Jurkat, Clone E6-1 (cell line): ENCODE measurements around the gene HDLBP. TPM values are rescaled to one million over a fixed set of nuclear protein-coding genes. Genes with fewer than 3 reads are reported as not detected.

Experiments
- DNase-seq: peaks from one replicate; pipeline ENCODE4 v3.0.0-alpha.2; 2011; ENCODE audit warnings: low read depth, low spot score
- H3K4me3 ChIP-seq: 2 replicates; pipeline ENCODE4 v1.5.1; 2011; ENCODE audit warnings: mild to moderate bottlenecking, low read length, control low read depth, moderate library complexity
- polyA plus RNA-seq: library from polyadenylated mRNA; unstranded; fragments of >200 nt; gene quantifications from one replicate; pipeline ENCODE4 v1.2.1, GENCODE V29; 2012; ENCODE audit warnings: missing spikeins; ENCODE audit not compliant: insufficient read length, insufficient read depth

The HDLBP gene
- 211 TPM for polyA plus RNA-seq

DNA sequence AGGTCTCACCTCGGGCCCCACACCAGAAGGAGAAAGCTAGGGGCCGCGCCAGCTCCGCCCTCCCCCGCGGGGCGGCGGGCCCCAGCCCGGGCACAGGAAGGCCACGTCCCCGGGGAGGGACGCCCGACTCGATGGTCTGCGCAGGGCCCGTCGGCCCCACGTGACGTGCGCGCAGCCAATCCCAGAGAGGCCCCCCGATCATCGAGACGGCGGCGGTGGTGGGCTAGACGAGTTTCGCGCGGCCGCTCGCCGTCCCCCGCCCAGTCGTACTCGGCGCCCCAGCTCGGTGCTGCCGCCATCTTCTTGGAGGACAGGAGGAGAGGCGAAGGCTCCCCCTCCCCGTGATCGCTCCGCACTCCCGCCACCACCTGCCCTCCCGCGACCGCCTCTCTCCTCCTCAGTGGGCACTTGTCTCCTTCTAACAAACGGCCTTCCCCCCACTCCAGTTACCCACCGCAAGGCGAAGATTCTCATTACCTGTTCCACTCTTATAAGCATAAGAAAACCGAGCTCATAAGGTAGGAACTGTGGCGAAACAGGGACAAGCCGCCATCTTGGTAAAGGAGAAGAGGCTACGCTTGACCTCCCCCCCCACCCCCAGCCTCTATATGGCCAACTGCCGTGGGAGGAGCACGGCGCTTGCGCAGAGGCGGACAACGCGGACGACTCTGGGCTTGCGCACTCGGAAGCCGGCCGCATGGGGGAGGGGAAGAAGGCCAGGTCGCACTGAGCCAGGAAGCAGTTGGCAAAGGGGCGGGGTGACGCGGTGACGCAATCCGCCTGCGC lies at the start of gene HDLBP:
HDLBP (minus strand) TSS at position 580 of the 786 bp plus-strand sequence. CDS start 48,803 bp downstream, outside the sequence.
- DNase-seq: peak; percentile 98
- H3K4me3 ChIP-seq: peak within 1 kb of the TSS; percentile 94

DNA sequence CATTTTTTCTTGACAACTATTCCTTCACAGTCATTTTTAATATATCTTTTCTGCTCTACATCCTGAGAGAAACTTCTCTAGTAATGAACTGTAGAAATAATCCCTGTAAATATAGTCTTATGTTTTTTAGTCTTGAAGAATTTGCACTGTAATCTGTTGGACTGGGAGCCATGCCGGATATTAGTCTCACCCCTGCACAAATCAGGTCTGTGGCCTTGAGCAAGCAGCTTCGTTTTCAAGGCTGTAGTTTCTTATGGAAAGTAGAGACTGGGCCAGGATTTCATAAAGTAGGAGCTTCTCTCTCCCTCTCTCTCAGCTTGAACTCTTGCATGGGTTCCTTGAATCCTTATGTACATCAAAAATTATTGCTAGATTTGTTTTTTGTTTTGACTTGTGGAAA lies 49.3 kb upstream of the HDLBP start:
- no peak for DNase-seq
- no peak overlapping the region for H3K4me3 ChIP-seq

DNA sequence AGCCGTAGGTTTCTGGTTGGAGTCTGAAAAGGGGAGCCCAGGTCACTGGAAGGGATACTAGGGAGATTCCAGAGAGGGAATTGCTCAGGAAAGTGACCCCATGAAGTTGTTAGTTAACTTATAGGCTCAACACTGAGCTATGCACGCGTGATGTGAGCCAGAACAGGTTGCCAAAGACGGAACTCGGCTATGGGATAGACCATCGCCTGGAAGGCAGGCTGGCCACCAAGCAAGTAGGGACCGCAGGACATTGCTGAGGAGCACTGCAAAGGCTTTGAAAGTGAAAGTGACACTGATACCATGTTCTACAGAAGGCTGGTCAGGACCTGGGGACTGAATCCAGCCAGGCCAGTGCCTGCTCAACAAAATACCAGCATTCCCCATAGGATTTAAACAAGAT lies 48.0 kb upstream of the HDLBP start:
- H3K4me3 ChIP-seq: no peak overlapping the region
- no peak for DNase-seq

GRCh38 chr2:241359481-241360045 lies 44.1 kb upstream of the HDLBP start:
- H3K4me3 ChIP-seq: no peak overlapping the region
- DNase-seq: no peak

- H3K4me3 ChIP-seq: no peak overlapping the region
- no peak for DNase-seq
These were observed 43.0 kb upstream of the HDLBP start for GRCh38 chr2:241358470-241358869.

- no peak overlapping the region for H3K4me3 ChIP-seq
- no peak for DNase-seq
These were observed 42.1 kb upstream of the HDLBP start for GRCh38 chr2:241357531-241357930.

DNA sequence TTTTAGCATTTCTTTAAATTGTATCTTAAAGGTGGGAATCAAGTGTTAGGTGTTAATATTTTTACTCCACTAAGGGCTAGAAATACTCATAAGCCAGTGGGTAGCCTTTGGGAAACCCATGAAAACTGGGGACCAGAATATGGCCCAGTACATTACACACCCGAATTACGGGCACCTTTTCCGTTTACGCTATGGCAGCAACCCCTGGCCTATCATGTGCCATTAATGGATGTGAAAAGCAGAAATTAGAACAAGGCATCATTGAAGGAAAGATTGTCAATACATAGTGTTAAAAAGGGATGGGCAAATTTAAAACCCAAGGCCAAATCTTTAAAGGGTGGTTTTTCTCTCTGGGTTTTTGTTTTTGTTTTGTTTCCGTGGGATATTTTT lies 41.4 kb upstream of the HDLBP start:
- peak overlapping the region; percentile 82 for H3K4me3 ChIP-seq
- no peak for DNase-seq

DNA sequence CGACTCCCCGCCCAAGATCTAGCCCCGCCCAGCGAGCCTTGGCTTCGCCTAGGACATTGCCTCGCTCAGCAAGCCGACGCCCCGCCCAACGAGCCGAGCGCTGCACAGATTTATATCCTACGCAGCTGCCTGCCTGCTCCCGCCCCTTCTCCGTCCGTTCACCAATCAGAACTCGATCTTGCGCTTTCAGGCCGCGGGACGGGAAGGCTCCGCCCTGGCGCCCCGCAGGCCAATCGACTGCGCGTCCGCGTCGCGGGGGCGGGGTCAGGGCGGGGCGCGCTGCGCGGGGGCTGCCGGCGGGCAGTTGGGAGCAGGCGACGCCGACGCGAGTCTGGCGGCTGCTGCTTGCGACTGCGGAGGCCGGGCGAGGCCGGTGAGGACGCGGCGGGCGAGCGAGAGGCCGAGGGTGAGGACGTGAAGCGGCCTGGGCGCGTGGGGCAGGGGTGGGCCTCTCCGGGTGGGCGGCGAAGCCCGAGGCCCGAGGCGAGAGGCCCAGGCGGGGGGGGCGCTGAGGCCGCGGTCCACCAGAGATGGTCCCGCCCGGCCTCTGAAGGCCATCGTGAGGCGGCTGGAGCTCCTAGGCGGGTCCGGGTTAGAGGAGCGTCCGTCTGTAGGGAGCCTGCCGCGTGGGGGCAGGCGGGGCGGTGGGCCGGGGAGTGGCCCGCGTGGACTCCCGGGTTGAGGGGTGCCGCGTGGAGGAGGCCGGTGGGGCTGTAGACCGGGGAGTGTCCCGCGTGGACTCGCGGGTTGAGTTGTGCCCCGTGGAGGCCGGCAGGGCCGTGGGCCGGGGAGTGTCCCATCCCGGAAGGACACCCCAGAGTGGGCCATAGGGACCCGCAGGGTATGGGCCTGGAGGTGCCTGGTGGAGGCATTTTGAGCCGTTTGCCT lies 40.8 kb upstream of the HDLBP start, which contains the start of gene FARP2:
FARP2 (plus strand) TSS at position 303 of the 888 bp plus-strand sequence. CDS start 16,823 bp downstream, outside the sequence.
- peak within 1 kb of the TSS; percentile 82 for H3K4me3 ChIP-seq
- DNase-seq: peak; percentile 97

GRCh38 chr2:241354668-241355658 lies 39.5 kb upstream of the HDLBP start:
- peak; percentile 72 for DNase-seq
- peak overlapping the region; percentile 32 for H3K4me3 ChIP-seq

DNA sequence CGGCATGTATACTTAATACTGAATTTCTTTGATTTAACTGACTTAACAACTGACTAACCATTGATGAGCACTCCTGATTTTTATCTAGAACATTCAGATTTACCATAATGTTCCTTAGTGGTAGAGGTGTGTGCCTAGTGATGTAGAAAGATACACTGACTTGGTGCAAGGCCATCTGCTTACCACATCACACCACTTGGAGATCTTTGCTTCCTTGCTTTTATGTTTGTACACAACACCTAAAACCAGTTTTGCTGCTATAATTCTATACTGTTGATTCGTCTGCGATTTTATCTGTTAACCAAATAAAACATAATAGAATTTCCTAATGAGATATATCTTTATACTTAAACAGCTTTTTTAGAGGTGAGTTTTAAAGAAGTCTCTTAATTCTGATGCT lies 36.8 kb upstream of the HDLBP start:
- H3K4me3 ChIP-seq: no peak overlapping the region
- peak; percentile 79 for DNase-seq

GRCh38 chr2:241351640-241352031 lies 36.2 kb upstream of the HDLBP start:
- no peak overlapping the region for H3K4me3 ChIP-seq
- no peak for DNase-seq

- no peak overlapping the region for H3K4me3 ChIP-seq
- no peak for DNase-seq
These were observed 35.6 kb upstream of the HDLBP start for GRCh38 chr2:241350878-241351639.

DNA sequence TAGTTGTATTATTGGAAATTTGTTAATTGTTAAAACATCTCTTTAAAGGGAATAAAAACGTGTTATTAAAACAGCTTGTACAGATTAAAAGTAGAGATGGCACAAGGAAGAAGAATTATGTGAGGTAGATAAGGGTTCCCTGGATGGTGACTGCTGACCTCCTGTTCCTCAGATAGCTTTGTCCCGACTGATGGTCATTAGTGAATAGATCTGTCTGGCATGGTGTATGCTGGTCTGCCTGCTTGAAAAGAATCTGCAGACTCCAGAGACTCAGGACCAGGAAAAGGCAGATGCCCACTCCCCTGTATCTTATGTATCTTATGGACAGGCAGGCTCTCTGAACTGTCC lies 35.0 kb upstream of the HDLBP start:
- DNase-seq: no peak
- no peak overlapping the region for H3K4me3 ChIP-seq

DNA sequence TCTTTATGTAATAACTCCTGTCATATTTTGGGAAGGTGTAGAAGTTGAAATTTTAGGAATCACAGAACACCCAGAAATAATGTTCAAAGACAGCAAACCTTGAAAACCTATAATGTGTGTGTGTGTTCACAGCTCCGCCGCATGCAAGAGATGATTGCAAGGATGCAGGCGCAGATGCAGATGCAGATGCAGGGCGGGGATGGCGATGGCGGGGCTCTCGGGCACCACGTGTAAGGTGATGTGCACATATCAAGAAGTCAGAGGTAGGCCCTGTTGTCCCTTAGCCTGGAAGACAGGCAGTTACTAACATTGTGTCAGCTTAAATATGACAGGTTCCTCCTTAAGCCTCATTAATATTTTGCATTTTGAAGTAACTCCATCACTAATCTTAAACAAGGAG lies 34.5 kb upstream of the HDLBP start:
- DNase-seq: no peak

GRCh38 chr2:241344925-241345651 lies 29.6 kb upstream of the HDLBP start:
- no peak for DNase-seq

More for the DNA sequence above, 34.5 kb upstream of the HDLBP start:
- no peak overlapping the region for H3K4me3 ChIP-seq

GRCh38 chr2:241340631-241341163 lies 25.2 kb upstream of the HDLBP start:
- DNase-seq: peak; percentile 98
- H3K4me3 ChIP-seq: peak overlapping the region; percentile 32

More at GRCh38 chr2:241344925-241345651, 29.6 kb upstream of the HDLBP start:
- H3K4me3 ChIP-seq: no peak overlapping the region
